Upper lobe of right lung (tissue), 1 donor: ENCODE measurements around the gene COX17. TPM values are rescaled to one million over a fixed set of nuclear protein-coding genes. Genes with fewer than 3 reads are reported as not detected.

Experiments
- ATAC-seq: fragments of 200-7000 bp; cut with Tn5 transposase; one replicate; pipeline ENCODE4 v1.9.1; 2020; ENCODE audit warnings: mild to moderate bottlenecking, moderate library complexity
- DNase-seq: peaks from one replicate; pipeline ENCODE4 v3.0.0-alpha.2; 2020
- H3K27ac ChIP-seq: fragments of 200-600 bp; one replicate; pipeline ENCODE4 v1.8.0; 2022
- H3K27me3 ChIP-seq: fragments of 200-600 bp; one replicate; pipeline ENCODE4 v1.8.0; 2022; ENCODE audit warnings: mild to moderate bottlenecking
- H3K36me3 ChIP-seq: fragments of 200-600 bp; one replicate; pipeline ENCODE4 v1.8.0; 2022
- H3K4me1 ChIP-seq: fragments of 200-600 bp; one replicate; pipeline ENCODE4 v1.8.0; 2022
- H3K4me3 ChIP-seq: fragments of 200-600 bp; one replicate; pipeline ENCODE4 v1.8.0; 2022; ENCODE audit warnings: mild to moderate bottlenecking
- H3K9me3 ChIP-seq: fragments of 200-600 bp; one replicate; pipeline ENCODE4 v1.8.0; 2022
- intact Hi-C: fragments of 100-400 bp; cut with DNase I; formaldehyde crosslinking; loops from one replicate; pipeline ENCODE4 v1.11.0; 2022
- total RNA-seq: library from RNA; stranded (reverse); fragmentation: NEBNext Ultra II Directional; extraction: Animal tissue kit (Norgen Biotek cat#: 25700); gene quantifications from one replicate; pipeline ENCODE4 v1.2.1, GENCODE V29; 2021
- TF ChIP-seq, protein P1 (sequence below): fragments of 200-600 bp; IDR thresholded peaks from one replicate; pipeline ENCODE4 v1.8.0; 2022; ENCODE audit warnings: antibody characterized with exemption
- donor health status: DM: no; HTN: yes; CAD: no; lungs with severe emphysema.

The COX17 gene
- total RNA-seq, 1 donor from 2014 or later = 48.9 TPM

DNA sequence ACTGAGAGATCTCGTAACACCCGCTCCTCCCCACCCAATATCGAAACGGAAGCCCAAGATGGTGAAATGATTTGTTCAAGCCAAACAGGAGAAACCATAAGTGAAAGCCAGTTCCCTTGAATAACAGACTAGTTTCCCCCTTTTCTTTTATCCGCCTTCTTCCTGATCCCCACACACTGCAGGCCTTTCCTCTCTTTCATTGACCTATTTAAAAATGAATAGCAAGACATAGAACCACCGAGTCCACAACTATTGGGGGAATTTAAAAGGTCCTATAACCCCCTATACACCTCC lies 382 bp upstream of the COX17 start:
- no peak for ATAC-seq
- Histone ChIP-seq H3K36me3 (peaks cover 26% of the 10 kb centered on the region), H3K4me3 (peak overlapping the region; percentile 69), H3K27ac (peak overlapping the region; percentile 95), H3K4me1 (peaks cover 10% of the 10 kb centered on the region), H3K9me3 (no peaks in the 10 kb centered on the region), H3K27me3 (no peaks in the 10 kb centered on the region)
- TF ChIP-seq, protein P1, sequence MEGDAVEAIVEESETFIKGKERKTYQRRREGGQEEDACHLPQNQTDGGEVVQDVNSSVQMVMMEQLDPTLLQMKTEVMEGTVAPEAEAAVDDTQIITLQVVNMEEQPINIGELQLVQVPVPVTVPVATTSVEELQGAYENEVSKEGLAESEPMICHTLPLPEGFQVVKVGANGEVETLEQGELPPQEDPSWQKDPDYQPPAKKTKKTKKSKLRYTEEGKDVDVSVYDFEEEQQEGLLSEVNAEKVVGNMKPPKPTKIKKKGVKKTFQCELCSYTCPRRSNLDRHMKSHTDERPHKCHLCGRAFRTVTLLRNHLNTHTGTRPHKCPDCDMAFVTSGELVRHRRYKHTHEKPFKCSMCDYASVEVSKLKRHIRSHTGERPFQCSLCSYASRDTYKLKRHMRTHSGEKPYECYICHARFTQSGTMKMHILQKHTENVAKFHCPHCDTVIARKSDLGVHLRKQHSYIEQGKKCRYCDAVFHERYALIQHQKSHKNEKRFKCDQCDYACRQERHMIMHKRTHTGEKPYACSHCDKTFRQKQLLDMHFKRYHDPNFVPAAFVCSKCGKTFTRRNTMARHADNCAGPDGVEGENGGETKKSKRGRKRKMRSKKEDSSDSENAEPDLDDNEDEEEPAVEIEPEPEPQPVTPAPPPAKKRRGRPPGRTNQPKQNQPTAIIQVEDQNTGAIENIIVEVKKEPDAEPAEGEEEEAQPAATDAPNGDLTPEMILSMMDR = no peak
- intact Hi-C loops = loop anchor here (10.0 kb wide), 1 partner anchor 83 kb away; the partner anchor contains the start of gene PLA1A
- DNase-seq = no peak

DNA sequence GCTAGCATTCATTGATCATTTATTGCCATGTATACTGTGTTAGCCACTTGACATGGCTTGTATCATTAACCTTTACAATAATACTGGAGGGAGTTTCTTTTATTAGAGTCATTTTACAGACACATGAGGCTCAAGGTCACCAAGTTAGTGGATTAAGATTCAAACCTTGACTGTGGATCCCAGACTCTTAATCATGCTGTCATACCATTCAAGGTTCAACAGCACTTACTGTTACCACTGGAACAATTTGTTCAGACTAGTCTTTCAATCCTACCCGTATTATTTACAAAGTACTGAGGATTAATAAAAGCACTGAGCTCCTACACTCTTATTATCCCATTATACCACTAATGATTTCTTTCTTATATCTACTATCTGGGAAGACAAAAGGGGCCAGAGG lies 1.2 kb downstream of the COX17 start:
- Histone ChIP-seq H3K36me3 (peaks cover 36% of the 10 kb centered on the region), H3K4me1 (peaks cover 10% of the 10 kb centered on the region), H3K27ac (peak overlapping the region; percentile 95), H3K4me3 (peak overlapping the region; percentile 69), H3K9me3 (no peaks in the 10 kb centered on the region), H3K27me3 (no peaks in the 10 kb centered on the region)
- TF ChIP-seq, protein P1 = no peak
- intact Hi-C loops = loop anchor here (10.0 kb wide), 1 partner anchor 81 kb away; the partner anchor contains the start of gene PLA1A
- ATAC-seq (no peak), DNase-seq (no peak)

DNA sequence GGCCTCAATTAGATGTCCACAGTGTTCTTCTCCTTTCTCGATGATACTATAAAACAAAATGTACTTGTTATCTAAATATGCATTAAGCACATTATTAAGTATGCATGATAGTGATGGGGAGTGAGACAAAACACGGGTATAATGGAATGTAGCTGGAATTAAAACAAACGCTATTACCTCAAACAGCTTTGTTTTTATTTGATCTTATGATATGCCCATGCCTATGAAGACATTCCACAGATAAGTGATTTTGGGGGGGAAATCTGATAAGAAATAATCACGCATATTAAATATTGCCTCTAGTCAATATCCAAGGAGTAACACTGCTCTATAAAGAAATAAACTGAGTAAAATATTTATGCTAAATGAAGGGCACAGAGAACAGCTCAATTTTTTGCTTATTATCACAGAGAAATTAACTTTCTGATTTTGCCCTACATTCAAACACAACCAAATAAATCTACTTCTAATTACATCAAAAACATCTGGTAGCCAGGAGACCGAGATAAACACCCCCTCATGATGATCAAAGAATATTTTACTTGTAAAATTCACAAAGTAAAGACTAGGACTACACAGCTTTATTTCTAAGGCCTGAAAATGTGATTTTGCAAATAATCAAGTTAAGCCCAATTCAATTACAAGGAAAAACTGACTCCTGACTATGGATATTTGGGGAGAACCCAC lies 1.9 kb downstream of the COX17 start:
- Histone ChIP-seq H3K36me3 (peaks cover 37% of the 10 kb centered on the region), H3K4me1 (peaks cover 10% of the 10 kb centered on the region), H3K27me3 (no peaks in the 10 kb centered on the region), H3K4me3 (no peak overlapping the region), H3K9me3 (no peaks in the 10 kb centered on the region), H3K27ac (no peak overlapping the region)
- DNase-seq = no peak
- TF ChIP-seq, protein P1 = no peak
- ATAC-seq = no peak
- intact Hi-C loops = loop anchor here (10.0 kb wide), 1 partner anchor 81 kb away; the partner anchor contains the start of gene PLA1A

DNA sequence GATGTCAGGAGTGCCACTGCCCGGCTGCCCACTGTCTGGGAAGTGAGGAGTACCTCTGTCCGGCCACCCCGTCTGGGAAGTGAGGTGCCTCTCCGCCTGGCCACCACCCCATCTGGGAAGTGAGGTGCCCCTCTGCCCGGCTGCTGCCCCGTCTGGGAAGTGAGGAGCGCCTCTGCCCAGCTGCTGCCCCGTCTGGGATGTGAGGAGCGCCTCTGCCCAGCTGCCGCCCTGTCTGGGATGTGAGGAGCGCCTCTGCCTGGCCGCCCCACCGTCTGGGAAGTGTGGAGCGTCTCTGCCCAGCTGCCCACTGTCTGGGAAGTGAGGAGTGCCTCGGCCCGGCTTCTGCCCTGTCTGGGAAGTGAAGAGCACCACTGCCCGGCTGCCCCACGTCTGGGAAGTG lies 3.3 kb downstream of the COX17 start:
- peaks cover 51% of the 10 kb centered on the region for H3K36me3 ChIP-seq
- no peak overlapping the region for H3K27ac ChIP-seq
- no peaks in the 10 kb centered on the region for H3K27me3 ChIP-seq
- intact Hi-C loops = loop anchor here (10.0 kb wide), 1 partner anchor 79 kb away; the partner anchor contains the start of gene PLA1A
- H3K4me3 ChIP-seq = no peak overlapping the region
- no peaks in the 10 kb centered on the region for H3K9me3 ChIP-seq
- ATAC-seq (no peak), DNase-seq (no peak)
- H3K4me1 ChIP-seq = peaks cover 18% of the 10 kb centered on the region
- TF ChIP-seq, protein P1 = no peak

DNA sequence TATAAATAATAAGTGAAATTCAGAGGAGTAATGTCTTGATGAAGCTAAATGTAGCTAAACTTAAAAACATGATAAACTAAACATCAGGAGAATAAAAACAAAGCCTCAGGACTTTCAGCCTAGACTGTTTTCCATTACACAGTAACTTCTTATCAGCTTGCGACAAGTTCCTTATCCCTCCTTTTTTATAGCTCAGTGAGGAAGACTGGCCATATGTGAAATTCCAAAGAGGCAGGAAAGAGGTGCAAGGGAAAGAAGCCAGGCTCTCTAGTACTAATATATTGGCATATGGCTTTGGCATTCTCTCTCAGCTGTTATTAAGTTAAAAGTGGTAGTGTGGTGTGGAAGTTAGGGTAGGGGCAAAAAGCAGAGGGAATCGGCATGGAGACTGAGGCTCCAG lies 4.4 kb downstream of the COX17 start:
- no peaks in the 10 kb centered on the region for H3K9me3 ChIP-seq
- DNase-seq (no peak), ATAC-seq (no peak)
- no peak overlapping the region for H3K4me3 ChIP-seq
- H3K27me3 ChIP-seq = no peaks in the 10 kb centered on the region
- TF ChIP-seq, protein P1 = no peak
- H3K27ac ChIP-seq = no peak overlapping the region
- H3K4me1 ChIP-seq = peaks cover 18% of the 10 kb centered on the region
- H3K36me3 ChIP-seq = peaks cover 59% of the 10 kb centered on the region
- intact Hi-C loops = loop anchor here (10.0 kb wide), 1 partner anchor 78 kb away; the partner anchor contains the start of gene PLA1A
